Activated CD4-positive, alpha-beta T cell treated with anti-CD3 and anti-CD28 coated beads, Interleukin-2, Interleukin-4, amounts not matched to agents 100 ng/mL and 50 ng/mL, durations not matched to agents 16 hours and 8 hours (primary cell): ENCODE data around the gene TRAF7.
A peak's percentile ranks its signal among the peaks of the same experiment; 100 is the strongest.

Experiments used
- DNase-seq: peaks from one replicate; pipeline ENCODE4 v3.0.0-alpha.2; 2020; ENCODE audit warnings: low spot score

Gene TRAF7

DNA sequence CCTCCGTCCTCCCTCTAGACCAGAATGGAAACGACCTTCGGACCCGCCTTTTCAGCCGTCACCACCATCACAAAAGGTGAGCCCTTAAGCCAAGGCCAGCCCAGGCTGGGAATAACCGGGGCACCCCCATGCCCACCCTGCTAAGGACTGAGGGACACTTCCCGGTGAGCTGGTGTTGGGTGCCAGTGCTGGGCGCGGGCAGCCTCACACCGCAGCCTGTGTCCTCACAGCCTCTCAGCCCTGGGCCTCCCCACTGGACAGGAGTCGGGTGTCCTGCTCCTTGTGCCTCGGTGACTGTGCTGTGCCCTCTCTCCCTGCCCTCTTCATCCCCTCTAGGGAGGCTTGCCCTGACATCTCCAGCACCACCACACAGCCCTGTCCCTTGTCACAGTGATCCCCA, 10.3 kb downstream of the TRAF7 start:
- no peak for DNase-seq

DNA sequence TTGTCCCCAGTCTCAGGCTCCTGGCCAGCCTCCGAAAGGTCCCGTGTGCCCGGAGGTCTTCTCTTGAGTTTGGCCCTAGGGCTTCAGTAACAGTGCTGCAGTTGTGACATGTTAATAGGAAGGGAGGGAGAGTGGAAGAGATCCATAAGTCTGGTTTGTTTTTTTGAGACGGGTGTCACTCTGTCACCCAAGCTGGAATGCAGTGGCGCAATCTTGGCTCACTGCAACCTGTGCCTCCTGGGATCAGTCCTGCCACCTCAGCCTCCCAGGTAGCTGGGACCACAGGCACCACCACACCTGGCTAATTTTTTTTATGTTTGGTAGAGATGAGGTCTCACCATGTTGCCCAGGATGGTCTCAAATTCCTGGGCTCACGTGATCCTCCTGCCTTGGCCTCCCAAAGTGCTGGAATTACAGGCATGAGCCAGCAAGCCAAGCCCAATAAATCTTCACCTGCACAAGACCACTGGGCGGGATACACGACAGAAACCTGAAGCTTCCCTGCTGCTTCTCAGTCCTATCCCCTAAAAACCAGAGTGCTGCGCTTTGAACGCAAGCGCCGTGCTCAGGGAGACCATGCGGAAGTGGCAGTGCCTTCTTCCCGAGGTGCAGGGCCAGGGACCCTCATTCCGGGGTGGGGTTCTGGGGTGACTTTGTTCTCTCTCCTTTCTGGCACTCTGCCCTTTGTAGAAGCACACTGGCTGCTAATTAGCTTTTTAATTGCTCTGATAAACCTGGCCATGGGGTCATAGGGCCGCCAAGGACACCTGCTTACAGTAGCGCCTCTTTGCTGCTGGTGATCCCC, 10.9 kb downstream of the TRAF7 start:
- no peak for DNase-seq

DNA sequence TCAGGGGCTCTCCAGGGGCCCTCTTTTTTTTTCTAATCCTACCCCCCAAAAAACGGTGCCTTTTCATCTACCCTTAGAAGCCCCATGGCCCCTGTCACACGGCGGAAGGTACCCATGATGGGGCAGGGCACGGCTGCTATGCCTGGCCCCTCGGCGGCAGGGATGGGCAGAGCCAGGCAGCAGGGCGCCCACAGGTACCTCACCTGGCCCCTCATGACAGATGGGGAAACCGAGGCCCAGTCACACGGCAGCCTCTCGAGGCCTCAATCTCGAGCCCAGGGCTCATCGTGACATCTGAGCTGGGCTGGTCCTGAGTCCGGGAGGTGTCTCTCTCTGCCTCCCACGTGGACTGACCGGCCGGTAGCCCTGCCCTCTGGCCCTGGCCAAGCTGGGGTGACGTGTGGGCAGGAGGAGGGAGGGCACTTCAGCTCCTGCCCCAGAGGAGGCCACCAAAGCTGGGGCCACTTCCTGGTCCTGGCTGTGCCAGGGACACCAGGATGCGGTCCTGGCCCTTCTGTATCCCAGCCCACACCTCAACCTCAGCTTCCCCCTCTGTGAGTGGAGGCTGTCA, 11.6 kb downstream of the TRAF7 start:
- DNase-seq: no peak

DNA sequence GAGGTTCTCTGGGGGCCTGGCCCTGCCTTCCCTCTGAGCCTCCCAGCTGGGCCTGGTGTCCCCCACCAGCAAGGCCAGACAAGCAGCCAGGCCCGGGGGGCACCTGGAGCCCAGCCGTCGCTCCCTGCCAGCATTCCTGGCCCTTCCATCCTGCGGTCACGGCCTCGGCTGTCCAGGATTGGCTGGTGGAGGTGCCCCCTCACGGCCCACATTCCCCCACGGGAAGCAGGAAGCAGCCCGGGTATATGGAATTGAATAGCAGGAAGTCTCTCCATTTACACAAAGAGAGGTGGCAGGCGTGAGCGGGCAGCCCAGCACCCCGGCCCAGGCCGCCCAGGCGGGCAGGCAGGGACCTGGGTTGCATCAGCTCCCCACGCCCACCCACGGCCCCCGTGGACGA, 14.5 kb downstream of the TRAF7 start:
- DNase-seq: no peak

DNA sequence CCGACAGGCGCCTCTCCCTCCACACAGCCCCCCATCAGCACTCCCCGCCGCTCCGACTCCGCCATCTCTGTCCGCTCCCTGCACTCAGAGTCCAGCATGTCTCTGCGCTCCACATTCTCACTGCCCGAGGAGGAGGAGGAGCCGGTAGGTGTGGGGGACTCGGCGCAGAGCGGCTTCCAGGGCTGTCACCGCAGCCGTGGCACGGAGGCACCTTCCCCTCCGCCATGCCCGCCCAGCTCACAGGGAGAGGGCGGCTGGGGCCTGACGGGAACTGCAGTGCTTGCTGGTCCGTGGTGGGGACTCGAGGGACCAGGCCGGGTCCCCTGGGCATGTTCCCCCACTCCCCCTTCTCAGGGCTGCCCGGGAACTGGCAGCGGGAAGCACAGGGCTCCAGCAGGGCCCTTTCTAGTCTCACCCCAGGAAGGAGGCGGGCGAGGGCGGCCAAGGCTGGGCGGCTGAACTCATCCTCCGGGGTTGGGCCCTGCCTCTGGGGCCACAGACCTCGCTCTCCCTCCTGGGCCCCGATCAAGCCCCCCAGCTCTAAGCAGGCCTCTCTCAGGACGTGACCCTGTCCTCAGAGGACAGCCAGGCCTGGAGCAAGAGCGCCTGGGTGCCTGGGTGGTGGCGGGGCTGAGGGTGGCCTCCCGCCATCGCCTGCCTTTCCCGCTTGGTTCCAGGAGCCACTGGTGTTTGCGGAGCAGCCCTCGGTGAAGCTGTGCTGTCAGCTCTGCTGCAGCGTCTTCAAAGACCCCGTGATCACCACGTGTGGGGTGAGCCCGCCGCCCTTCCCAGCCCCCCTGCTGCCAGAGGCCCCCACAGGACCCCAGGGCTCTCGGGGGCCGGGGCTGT, 15.2 kb downstream of the TRAF7 start:
- DNase-seq: no peak

DNA sequence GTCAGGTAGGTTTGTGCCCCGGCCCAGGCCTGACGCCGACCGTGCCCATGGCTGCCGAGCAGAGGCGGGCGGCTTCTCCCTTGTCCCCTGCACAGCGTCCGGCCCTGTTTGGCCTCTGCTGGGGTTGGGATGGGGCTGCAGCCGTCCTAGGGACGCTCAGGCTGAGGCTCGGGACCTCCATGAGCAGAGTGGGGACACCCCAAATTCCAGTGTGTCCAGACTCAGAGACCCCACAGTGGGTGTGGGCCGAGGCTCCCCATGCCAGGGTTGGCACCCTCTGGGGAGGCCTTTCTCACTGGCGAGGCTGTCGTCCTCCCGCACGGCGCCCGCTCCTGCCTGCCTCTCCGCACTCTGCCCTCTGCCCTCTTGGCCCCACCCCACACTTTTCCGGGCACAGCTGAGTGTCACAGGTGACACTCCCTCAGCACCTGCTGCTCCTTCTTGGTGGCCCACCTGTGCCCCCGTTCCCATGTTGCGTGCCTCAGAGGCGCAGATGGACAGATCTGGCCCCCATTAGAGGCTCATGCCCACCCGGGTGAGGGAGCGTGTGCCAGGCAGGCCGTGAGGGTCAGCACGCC, 16.1 kb downstream of the TRAF7 start:
- DNase-seq: no peak

DNA sequence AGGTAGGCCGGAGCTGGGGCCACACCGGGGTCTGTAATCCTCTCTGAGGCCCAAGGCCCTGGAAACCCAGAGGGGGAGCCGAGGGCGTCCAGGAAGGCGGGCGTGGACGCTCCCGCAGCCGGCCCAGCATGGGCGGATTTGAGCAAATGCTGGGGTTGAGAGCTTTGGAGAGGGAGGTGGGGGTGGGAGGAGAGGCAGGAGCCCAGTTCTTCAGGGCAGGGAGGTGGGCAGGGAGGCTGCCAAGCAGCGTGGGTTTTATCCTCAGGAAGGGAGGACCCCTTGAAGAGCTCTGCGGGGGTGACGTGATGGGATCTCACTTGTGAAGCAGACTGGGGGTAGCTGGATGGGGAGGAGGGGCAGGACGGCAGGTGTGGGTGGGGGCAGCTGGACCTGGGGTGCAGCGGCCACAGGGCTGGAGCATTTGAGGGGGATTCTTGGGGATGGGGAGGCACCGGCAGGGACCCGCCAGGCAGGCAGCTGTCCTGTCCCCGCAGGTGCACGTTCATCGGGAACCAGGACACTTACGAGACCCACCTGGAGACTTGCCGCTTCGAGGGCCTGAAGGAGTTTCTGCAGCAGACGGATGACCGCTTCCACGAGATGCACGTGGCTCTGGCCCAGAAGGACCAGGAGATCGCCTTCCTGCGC, 17.2 kb downstream of the TRAF7 start:
- no peak for DNase-seq

DNA sequence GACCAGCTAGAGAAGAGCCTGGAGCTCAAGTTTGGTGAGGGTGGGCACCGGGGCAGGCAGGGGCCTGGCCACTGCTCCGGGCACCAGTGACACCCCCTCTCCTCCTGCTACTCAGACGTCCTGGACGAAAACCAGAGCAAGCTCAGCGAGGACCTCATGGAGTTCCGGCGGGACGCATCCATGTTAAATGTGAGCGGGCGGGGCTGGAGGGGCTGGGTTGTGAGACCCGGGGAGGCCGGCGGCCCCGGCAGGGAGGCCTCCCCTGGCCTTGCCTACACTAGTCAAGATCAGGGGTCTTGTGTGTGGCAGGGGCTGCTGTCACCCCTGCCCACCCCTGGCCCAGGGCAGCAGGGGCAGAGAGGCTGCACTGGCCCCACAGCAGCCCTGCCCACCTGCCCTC, 17.8 kb downstream of the TRAF7 start:
- no peak for DNase-seq

DNA sequence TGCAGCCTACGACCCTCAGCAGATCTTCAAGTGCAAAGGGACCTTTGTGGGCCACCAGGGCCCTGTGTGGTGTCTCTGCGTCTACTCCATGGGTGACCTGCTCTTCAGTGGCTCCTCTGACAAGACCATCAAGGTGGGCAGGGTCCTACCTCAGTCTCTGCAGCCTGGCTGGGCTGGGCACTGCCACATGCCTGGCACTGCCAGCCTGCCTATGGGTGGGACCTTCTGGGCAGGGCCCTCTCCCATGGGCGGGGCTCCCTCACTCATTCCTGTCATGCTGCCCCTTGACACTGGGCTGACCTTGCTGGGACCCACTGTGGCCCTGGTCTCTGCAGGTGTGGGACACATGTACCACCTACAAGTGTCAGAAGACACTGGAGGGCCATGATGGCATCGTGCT, 18.3 kb downstream of the TRAF7 start:
- no peak for DNase-seq

DNA sequence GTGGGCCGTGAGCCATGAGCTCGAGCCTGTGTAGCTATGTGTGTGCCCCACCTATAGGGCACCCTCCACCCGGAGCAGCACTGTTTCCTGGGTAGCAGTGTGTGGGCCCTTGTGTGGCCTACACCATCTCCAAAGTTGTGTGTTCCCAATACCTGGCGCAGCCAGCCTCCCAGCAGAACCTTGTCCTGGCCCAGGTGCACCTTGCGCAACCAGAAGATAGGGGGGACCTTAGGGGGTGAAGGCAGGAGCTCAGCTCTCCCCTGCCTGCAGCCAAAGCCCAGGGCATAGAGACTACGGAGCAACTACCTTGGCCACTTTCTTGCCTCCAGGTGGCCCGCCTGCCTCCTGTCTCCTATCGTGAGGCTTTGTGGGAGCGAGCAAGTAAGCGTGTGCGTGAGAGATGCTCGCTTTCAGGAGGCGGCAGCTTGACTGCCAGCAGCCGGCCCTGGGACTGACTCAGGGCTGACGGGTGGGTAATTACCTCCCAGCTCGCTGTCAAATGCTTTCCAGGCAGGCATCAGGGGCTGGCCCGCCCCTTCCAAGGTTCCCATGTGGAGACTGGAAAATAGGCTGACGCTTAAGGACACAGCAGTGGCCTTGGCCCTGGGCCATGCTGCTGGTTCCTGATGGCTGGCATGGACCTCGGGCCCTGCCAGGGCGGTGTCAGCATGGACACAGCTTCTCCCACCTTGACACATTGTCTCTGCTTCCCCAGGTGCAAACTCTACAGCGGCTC, 19.0 kb downstream of the TRAF7 start:
- no peak for DNase-seq

DNA sequence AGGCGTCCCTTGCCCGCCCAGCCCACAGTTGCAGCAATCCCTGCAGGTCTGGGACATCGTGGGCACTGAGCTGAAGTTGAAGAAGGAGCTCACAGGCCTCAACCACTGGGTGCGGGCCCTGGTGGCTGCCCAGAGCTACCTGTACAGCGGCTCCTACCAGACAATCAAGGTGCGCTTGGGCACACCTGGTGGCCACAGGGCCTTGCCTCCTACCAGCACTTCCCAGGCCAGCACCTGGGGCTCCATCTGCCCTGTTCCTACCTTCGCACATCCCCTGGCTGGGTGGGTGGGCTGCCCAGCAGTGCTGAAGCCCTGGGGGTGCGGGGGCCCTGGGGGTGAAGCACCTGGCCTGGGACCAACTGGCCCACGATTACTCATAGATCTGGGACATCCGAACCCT, 19.9 kb downstream of the TRAF7 start:
- DNase-seq: no peak

DNA sequence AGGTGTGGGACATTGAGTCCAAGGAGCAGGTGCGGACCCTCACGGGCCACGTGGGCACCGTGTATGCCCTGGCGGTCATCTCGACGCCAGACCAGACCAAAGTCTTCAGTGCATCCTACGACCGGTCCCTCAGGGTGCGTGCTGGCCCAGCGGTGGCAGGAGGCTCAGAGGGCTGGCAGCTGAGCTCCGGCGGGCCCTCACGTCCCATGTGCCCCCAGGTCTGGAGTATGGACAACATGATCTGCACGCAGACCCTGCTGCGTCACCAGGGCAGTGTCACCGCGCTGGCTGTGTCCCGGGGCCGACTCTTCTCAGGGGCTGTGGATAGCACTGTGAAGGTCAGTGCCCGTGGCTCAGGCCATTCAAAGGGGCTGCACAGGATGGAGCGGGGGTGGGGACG, 20.5 kb downstream of the TRAF7 start:
- DNase-seq: no peak

DNA sequence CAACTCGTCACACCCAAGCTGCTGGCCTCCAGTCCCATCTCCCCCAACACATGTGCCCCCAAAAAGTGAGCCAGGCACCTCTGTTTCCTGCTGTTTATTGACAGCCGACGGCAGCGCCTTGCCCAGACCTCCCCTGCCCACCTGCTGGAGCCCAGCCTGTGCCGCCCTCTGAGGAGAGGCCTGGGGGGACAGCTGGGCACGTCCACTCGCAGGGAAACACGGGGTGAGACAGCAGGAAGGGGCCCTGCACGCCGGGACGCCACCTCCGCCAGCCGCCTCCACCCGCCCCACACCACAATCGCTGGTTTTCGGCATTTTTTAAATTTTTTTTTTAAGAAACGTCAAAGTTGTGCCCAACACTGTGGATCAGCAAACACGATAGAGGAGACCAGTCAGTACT, 21.5 kb downstream of the TRAF7 start:
- DNase-seq: no peak

DNA sequence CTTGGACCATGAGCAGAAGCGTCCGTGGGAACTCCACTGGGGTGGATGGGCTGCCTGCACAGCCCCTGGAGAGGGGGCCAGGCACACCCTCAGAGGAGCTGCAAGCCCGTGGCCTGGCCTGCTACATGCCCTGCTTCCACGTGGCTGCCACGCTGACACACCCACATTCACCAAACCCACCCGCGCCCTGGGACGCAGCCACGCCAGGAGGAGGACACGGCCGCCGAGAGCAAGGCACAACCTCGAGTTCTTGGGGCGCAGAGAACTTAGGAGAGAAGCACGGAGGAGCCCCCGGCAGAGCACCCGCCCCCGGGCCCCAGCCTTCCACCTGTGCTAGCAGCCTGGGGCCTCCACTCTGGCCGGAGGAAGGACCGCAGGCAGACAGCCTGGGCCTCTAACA, 22.0 kb downstream of the TRAF7 start:
- DNase-seq: no peak

DNA sequence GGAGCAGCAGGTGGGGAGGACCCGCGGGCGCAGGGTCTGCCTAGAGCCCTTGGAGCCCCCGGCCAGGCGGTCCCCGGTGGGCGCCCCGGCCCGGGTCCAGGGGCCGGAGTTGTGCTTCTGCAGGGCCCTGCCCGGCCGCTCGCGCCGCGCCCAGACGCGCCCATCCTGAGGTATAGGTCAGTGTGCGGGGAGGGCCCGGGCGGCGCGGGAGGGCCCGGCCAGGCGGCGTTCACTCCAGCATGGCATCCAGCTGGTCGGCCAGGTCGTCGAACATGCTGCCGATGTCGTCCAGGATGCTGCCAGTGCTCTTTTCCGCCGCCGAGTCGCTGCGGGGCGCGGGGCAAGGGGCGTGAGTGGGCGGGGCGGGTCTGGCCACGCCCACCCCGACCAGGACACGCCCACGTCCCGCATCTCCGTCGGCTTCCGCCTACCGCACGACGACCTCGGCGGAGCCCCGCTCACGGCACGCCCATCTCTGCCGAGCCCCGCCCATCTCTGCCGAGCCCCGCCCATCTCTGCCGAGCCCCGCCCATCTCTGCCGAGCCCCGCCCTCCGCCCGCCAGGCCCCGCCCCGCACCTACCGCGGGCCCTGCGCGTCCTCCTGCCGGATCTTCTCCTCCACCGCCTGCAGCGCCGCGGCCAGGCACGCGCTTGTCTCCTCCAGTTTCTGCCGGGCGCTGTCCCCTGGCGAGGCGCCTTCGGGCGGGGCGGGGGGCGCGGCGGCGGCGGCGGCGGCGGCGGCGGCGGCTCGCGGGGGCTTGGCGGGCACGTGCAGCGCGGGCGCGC, 22.9 kb downstream of the TRAF7 start:
- peak; percentile 49 for DNase-seq

DNA sequence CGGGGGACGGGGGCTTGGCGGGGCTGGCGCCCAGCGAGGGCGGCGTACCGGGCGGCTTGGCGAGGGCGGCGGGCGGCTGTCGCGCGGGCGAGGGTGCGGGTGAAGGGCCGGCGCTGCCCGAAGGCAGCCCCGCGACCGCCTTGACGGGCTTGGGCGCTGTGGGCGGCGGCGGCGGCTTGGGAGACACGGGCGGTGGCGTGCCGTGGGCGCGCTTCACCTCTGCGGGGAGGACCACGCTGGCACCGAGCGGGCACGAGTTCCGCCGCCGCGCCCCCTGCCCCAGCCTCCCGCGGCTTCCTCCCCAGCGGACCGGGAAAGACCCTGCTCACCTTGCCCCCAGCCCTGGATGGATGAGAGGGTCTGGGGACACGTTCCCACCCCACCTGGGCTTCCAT, 23.5 kb downstream of the TRAF7 start:
- no peak for DNase-seq

DNA sequence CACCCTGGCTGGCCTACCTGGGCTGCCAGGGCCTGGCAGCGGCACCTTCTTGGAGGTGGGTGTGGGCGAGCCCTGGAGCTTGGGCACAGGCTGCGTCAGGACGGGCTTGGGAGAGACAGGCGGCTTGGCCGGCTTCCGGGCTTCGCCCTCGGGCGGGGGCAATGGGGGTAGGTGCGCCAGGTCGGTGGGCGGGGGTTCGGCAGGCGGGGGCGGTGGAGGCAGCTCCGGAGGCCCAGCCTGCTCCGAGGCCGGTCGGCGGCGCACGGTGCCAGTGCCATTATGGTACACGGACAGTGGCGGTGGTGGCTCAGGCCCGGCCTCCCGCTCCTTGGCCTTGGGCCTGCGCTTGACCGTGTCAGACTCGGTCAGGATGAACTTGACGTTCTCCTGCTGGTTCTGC, 24.0 kb downstream of the TRAF7 start:
- DNase-seq: no peak

DNA sequence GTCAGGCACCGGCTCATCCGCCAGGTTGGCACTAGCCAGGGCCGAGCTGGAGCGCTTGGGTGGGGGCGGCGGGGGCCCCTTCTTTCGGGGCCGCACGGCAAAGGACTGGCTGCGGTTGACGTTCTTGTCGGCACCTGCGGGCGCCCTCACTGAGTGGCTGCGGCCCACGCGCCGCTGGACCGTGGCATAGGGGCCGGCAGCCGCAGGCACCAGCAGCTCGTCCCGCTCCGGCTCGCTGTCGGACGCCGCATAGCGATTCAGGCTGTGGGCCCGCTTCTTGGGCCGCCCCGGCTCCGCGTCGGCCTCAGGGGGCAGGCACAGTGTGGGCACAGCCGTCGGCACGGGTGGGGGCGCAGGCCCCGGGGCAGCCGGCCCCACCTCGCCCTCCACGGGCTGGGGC, 24.9 kb downstream of the TRAF7 start:
- DNase-seq: no peak

DNA sequence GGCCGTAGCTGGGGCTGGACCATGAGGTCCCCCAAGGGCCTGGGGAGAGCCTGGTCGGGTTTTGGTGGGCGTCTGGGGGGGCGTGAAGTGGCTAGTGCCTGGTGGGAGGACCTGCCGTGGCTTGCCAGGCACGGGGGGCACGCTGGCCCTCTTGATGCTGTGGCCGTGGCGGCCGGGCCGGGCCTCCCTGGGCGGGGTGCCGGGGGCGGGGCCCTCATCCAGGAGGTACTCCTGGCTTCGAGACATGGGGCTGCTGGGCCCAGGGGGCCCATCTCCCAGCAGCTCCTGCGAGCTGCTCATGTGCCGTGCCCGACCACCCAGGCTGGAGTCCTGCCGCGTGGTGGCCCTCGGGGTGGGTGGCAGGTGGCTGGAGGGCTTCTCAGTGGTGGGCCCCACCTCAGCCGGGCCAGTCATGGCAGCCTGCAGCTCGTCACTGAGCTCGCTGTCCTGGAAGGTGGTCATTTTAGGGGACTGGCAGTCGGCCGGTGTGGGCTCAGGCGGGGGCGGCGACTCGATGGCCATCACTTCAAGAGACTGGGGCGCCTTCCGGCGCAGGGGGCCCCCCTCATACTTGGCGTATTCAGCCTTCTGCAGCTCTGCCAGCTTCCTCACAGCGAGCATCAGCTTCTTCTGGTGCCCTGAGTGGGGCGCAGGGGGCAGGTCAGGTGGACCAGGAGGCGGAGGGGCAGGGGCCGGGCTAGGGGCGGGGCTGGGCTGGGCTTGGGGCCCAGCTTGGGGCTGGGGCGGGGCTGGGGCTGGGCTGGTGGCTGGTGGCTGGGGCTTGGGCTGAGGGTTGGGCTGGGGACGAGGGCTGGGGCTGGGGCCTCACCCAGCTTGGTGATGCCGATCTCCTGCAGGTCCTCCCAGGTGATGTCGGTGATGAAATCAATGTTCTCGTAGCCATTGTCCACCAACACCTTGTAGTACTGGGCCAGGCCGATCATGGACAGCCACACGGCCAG, 25.7 kb downstream of the TRAF7 start:
- DNase-seq: no peak

DNA sequence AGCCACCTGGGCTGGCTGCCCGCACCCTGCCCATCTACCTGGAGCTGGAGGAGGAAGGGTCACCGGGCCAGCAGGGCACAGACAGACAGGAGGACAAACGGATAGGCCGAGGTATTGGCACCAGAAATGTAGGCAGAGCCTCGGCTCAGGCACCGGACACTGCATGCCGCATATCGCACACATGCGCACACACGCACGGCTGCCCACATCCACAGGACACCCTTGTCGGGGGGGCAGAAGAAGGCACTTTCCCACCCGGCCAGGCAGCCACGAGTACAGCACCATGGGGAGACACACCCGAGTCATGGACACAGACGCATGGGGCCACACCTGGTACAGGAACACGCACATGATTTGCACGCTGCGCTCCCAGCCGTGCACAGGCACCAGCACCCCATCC, 26.4 kb downstream of the TRAF7 start:
- DNase-seq: no peak
